ENCODE measurements around the gene NF2.

NF2 gene

GRCh38 chr22:29631725-29632124 lies 28.3 kb downstream of the NF2 start:
- no peak for TF ChIP-seq POLR2A (IDR thresholded peaks at IDR 0.05; ENCODE audit: extremely low read depth, insufficient read length)
- DNase-seq (ENCODE audit: low read depth) = no peak
- H3K4me3 ChIP-seq (ENCODE audit: low read depth, low read length) = no peak overlapping the region

- DNase-seq (ENCODE audit: low read depth) = no peak
- H3K4me3 ChIP-seq (ENCODE audit: low read depth, low read length) = no peak overlapping the region
- no peak for TF ChIP-seq CTCF (IDR thresholded peaks at IDR 0.05; ENCODE audit: low read depth, low read length)
- TF ChIP-seq POLR2A (IDR thresholded peaks at IDR 0.05; ENCODE audit: extremely low read depth, insufficient read length) = no peak
- TF ChIP-seq MAX (IDR thresholded peaks at IDR 0.05; ENCODE audit: low read depth, low read length) = no peak
- no peak for TF ChIP-seq MYC (IDR thresholded peaks at IDR 0.05; ENCODE audit: low read depth, low read length)
These were observed 29.2 kb downstream of the NF2 start for GRCh38 chr22:29632672-29633071.

- TF ChIP-seq CTCF (IDR thresholded peaks at IDR 0.05; ENCODE audit: low read depth, low read length) = no peak
- no peak for TF ChIP-seq POLR2A (IDR thresholded peaks at IDR 0.05; ENCODE audit: extremely low read depth, insufficient read length)
- DNase-seq (ENCODE audit: low read depth) = no peak
- no peak overlapping the region for H3K4me3 ChIP-seq (ENCODE audit: low read depth, low read length)
These were observed 30.3 kb downstream of the NF2 start for GRCh38 chr22:29633514-29634312.

- H3K4me3 ChIP-seq (ENCODE audit: low read depth, low read length) = no peak overlapping the region
- TF ChIP-seq MAX (IDR thresholded peaks at IDR 0.05; ENCODE audit: low read depth, low read length) (no peak), CTCF (IDR thresholded peaks at IDR 0.05; ENCODE audit: low read depth, low read length) (no peak), POLR2A (IDR thresholded peaks at IDR 0.05; ENCODE audit: extremely low read depth, insufficient read length) (no peak)
- DNase-seq (ENCODE audit: low read depth) = no peak
These were observed 31.4 kb downstream of the NF2 start for GRCh38 chr22:29634847-29635246.

- TF ChIP-seq POLR2A (IDR thresholded peaks at IDR 0.05; ENCODE audit: extremely low read depth, insufficient read length) = no peak
- TF ChIP-seq MAX (IDR thresholded peaks at IDR 0.05; ENCODE audit: low read depth, low read length) = no peak
- TF ChIP-seq CTCF (IDR thresholded peaks at IDR 0.05; ENCODE audit: low read depth, low read length) = peak; percentile 66
- no peak for TF ChIP-seq MYC (IDR thresholded peaks at IDR 0.05; ENCODE audit: low read depth, low read length)
- no peak overlapping the region for H3K4me3 ChIP-seq (ENCODE audit: low read depth, low read length)
- DNase-seq (ENCODE audit: low read depth) = peak; percentile 69
These were observed 32.4 kb downstream of the NF2 start for GRCh38 chr22:29635734-29636357.

GRCh38 chr22:29636751-29637150 lies 33.3 kb downstream of the NF2 start:
- H3K4me3 ChIP-seq (ENCODE audit: low read depth, low read length) = no peak overlapping the region
- DNase-seq (ENCODE audit: low read depth) = no peak
- TF ChIP-seq POLR2A (IDR thresholded peaks at IDR 0.05; ENCODE audit: extremely low read depth, insufficient read length) (no peak), MYC (IDR thresholded peaks at IDR 0.05; ENCODE audit: low read depth, low read length) (no peak), MAX (IDR thresholded peaks at IDR 0.05; ENCODE audit: low read depth, low read length) (no peak), CTCF (IDR thresholded peaks at IDR 0.05; ENCODE audit: low read depth, low read length) (no peak)

Measured in NB4 (cell line).